ENCODE results near the gene HSPA5. TPM values are rescaled to one million over a fixed set of nuclear protein-coding genes. Genes with fewer than 3 reads are reported as not detected.

HSPA5 gene
- total RNA-seq, 1 donor, result 130 TPM

- TF ChIP-seq CTCF (IDR thresholded peaks at IDR 0.05; ENCODE audit: insufficient read depth, low read depth, low read length), result no peak
- no peak overlapping the region for H3K4me3 ChIP-seq (ENCODE audit: low read depth, low read length)
- no peak for DNase-seq (ENCODE audit: low read depth)
These were observed 17.8 kb upstream of the HSPA5 start for GRCh38 chr9:125258832-125259534.

GRCh38 chr9:125258160-125258785 is 17.1 kb upstream of the HSPA5 start:
- no peak for TF ChIP-seq CTCF (IDR thresholded peaks at IDR 0.05; ENCODE audit: insufficient read depth, low read depth, low read length)
- no peak for DNase-seq (ENCODE audit: low read depth)
- no peak overlapping the region for H3K4me3 ChIP-seq (ENCODE audit: low read depth, low read length)

GRCh38 chr9:125255781-125256391 is 14.7 kb upstream of the HSPA5 start:
- DNase-seq (ENCODE audit: low read depth), result no peak
- peak; percentile 53 for TF ChIP-seq CTCF (IDR thresholded peaks at IDR 0.05; ENCODE audit: insufficient read depth, low read depth, low read length)
- no peak overlapping the region for H3K4me3 ChIP-seq (ENCODE audit: low read depth, low read length)

- no peak for TF ChIP-seq CTCF (IDR thresholded peaks at IDR 0.05; ENCODE audit: insufficient read depth, low read depth, low read length)
- H3K4me3 ChIP-seq (ENCODE audit: low read depth, low read length), result no peak overlapping the region
- no peak for DNase-seq (ENCODE audit: low read depth)
These were observed 13.1 kb upstream of the HSPA5 start for GRCh38 chr9:125254231-125254630.

GRCh38 chr9:125246261-125246667 is 5.1 kb upstream of the HSPA5 start:
- H3K4me3 ChIP-seq (ENCODE audit: low read depth, low read length), result no peak overlapping the region
- no peak for TF ChIP-seq CTCF (IDR thresholded peaks at IDR 0.05; ENCODE audit: insufficient read depth, low read depth, low read length)
- DNase-seq (ENCODE audit: low read depth), result no peak

GRCh38 chr9:125243792-125244260 is 2.7 kb upstream of the HSPA5 start:
- no peak for TF ChIP-seq CTCF (IDR thresholded peaks at IDR 0.05; ENCODE audit: insufficient read depth, low read depth, low read length)
- DNase-seq (ENCODE audit: low read depth), result no peak
- no peak overlapping the region for H3K4me3 ChIP-seq (ENCODE audit: low read depth, low read length)
